ENCODE measurements around the gene CASR.
A peak's percentile ranks its signal among the peaks of the same experiment; 100 is the strongest.

CASR gene

DNA sequence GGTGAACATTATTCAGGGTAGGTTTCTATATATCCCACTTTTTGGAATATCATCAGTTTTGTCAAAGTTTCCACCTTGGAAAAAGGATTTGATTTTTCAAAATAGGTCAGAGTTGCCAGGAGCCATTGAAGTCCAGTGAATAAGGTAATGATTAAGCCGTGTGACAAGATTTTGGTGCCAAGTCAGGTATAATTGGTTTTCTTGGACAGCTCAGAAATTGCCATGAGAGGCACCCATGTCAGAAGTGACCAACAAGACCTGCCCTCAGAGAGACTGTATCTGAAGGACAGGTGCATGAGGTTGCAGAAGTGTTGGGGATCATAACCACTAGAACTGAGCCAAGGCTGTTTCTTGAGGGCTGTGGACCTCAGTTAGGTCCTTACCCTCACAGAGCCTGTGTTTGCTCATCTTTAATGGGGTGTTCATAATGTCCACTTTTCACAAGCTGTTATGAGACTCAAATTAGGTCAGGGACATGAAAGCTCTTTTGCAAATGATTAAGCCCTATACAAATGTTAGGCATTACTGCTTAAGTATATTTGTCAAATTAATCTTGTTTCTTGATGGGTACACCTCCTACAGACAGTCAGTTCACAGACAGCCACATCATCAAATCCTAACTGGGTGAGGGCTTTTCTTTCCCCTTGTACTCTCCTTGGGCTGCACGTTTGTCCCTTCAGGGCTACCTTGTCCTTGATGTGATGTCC, 32.3 kb downstream of the CASR start:
- DNase-seq: no peak

DNA sequence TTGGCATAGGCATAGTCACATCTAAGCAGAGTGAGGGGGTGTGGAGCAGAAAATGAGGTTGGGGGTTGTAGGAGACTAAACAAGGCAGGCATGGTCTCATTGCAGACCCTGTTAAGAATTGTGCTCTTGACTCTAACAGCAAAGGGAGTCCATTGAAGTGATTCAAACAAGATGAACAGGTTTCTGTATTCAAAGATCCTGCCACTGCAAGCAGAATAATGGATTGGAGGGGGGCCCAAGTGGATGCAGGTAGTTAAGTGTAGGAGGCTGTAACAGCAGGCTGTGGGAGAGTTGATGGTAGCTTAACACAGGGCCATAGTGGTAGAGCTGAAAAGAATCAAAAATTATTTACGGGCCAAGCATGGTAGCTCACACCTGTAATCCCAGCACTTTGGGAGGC, 34.4 kb downstream of the CASR start:
- no peak for DNase-seq

DNA sequence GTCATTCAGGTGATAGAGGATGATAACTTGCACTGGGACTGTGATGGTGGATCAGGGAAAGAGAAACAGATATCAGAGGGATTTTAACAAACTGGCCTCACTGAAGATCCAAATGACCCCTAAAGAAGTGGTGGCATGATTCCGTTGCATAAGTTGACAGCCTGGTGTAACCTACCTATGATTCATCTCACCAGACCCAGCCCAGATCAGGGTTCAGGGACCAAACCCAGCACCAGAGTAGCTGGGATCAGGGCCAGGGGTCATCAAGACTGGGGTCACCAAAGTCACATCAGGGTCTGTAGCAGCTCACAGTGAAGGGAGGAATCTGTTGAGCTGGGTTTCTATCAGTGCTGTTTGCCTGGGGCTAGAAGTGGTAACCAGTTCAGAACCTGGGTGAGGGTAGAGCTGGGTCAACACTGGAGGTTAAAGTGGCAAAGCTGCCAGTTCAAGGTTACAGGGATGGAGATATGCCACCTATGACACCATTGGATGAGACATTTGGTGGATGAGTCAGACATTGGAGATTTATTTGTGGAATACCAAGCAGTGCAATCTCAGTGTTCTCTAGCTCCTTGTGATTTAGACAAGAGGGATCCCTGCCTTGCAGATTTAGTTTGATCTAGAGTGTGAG, 35.9 kb downstream of the CASR start:
- no peak for DNase-seq

DNA sequence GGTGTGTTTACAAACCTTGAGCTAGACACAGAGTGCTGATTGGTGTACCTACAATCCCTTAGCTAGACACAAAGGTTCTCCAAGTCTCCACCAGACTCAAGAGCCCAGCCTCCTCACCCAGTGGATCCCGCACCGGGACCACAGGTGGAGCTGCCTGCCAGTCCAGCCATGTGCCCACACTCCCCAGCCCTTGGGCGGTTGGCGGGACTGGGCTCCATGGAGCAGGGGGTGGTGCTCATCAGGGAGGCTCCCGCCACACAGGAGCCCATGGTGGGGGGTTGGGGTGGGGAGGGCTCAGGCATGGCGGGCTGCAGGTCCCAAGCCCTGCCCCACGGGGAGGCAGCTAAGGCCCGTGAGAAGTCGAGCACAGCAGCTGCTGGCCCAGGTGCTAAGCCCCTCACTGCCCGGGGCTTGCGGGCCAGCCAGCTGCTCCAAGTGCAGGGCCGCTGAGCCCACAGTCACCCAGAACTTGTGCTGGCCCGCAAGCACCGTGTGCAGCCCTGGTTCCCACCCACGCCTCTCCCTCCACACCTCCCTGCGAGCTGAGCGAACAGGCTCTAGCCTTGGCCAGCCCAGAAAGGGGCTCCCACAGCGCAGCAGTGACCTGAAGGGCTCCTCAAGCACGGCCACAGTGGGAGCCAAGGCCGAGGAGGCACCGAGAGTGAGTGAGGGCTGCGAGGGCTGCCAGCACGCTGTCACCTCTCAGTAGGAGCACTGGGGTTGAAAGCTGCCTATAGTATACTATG, 43.7 kb downstream of the CASR start:
- no peak for DNase-seq

DNA sequence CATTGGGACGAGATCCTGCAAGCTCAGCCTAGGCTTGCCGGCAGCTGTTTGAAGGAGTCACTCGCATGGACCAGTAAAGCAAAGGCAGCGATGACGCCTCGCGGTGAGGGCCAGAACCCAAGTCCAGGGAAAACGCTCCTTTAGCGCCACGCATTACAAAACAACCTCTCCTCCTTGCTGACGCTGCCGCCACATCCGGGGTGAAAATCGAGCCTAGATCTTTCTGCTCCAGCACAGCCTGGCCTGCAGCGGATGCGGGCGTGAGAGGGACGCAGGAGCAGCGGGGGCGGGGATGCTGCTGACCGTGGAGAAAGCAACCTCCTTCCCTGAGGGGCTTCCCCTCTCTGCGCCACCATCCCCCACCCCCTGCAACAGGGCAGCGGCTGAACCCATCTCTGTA, 46.7 kb downstream of the CASR start:
- DNase-seq: no peak

DNA sequence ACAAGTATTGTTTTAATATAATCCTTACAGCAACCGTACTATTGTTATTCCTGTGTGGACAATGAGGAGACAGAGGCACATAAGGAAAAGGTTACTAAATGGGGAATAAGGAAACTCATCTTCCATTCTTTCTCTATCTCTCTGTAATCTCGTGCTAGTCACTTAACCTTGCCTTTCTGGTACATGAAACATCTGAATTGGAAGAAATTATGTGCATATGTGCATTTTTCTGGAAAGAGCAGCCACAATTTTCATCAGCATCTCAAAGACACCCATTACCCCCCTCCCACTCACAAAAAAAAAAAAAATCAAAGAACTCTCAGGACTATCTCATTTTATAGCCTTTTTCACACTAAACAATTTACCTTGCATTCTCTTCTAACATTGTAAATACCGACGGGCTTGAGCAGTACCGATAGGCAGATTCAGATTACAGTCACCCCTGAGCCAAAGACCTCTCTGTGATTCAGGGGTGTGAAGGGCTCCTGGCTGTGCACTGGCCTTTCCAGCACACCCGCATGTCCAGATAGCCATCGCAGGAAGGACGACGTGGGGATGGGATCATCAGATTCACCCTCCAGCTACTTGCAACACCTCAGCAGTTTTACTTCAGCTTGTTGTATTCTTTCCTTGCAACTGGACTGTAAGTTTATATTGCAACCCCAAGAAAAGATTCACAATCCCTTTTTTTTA, 48.1 kb downstream of the CASR start:
- DNase-seq: no peak

DNA sequence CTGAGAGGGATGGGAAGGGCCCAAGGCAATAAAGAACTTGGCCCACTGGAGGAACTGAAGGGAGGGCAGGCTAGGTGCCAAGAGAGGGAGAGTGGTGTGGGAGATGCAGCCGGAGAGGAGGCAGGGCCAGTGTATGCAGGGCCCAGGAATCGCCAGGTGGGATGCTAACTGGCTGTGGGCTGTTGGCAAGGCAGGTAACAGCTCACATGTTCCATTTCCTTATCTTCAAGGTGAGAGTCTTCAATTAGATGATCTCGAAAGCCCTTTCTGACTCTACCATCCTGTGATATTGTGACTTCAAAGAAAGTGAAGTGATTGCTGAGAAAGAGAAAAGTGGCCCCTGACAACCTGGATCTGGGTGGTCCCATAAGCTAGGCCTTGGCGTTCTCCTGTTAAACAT, 49.0 kb downstream of the CASR start:
- DNase-seq: no peak

DNA sequence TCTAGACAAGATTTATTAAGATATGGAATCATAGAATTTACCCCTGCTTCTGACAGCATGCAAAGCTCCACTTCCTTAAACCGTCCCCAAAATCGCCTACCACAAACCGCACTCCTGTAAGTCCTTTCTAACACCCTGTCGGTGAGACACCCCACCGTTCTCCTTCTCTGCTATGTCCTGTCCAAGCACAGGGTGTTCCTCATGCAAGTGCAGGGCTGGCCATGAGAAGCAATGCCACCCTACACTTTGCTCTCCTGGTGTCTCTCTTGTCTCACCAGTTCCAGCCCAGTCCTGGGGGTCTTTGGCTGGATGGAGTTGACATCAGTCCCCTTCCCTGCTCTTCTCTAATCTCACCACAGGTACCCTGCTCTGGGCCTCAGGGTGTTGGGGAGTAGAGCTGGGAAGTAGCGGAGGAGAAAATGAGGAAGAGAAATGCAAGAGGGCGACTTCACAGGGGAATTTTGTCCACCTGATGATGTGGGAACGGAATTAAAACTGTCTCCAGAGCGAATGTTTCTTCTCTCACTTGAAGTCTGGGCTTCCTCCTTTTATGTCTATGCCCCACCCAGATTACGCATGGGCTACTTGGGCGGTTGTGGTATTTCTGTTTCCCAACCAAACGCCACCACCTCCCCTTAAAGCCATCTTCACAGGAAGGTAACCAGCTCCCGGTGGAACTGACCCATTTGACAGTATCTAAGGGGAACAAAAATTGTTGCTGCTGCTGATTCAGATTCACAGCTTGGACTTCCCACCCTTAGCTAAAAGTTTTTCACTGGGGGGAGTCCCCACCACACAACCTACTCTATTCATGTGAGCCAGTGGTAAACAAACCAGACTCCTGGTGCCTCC, 49.9 kb downstream of the CASR start:
- DNase-seq: peak; percentile 44 to 77

DNA sequence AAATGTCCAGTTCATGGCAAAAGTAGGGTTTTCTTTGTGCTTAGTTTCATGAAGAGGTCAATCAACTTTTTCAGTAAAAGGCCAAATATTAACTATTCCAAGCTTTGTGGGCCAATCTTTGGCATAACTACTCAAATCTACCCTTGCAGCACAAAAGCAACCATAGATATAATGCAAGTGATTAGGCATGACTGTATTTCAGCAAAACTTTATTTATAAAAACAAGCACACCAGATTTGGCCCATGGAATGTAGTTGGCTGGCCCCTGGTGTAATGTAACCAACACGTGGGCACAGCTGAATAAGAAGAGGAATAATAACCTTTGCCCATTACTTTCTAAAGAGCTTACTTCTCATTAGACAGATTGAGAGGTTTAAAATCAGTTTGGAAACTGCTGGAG, 50.6 kb downstream of the CASR start:
- no peak for DNase-seq

DNA sequence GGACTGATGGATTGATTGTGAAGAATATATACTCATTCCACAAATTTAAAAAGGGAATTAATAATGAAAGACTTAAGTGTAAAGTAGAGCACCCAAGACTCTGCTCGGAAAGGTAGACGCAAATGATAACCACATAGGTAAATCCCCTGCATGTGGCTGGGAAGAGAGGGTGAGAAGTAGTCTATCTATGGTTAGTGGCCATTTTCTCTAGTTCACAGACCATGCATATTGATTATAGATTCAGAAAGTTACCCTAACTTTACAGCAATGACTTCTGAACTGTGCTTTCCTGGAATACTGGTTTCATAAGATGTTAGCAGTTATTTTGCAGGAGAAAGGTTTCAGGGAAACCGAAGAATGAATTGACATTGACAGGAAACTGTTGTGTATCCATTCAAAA, 51.7 kb downstream of the CASR start:
- DNase-seq: no peak

DNA sequence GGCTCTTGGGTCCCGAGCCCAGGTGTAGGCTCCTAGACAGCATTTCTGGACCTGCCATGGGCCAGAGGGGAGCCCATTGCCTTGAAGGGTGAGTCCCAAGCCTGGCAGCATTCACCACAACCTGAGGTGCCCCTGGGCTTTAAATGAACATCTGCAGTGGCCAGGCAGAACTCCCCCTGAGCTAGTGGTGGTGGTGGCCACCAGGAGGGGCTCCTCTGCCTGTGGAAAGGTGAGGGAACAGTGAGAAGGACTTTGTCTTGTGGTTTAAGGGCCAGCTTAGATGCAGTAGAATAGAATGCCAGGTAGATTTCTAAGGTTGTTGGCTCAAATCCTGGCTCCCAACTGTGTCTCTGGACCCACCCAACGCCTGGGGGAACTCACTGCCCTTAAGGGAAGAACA, 55.6 kb downstream of the CASR start:
- no peak for DNase-seq

DNA sequence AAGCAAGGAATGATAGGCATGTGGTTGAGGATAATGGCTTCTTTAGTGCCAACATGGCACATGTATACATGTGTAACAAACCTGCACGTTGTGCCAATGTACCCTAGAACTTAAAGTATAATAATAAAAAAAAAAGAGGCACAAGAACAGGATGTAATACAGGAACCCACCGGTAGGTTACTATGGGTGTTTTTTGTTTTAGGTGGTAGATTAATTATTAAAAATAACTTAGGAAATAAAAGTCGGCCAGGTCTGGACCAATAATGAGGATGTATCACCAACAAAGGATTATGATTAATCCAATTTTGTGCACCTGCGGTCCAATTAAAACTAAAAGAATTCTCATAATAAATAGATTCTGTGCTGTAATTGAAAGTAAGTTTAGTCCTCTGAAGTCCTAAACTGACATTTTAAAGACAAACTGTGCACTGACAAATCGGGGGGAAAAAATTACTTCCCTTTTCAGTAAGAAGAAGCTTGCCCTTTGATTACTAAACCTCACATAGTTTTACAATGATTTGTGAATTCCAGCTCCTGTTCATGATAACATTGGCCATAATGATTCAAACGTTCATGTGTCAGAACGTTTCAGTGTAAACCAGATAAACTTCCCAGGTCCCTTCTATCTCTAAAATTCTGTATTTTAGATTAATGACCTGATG, 62.2 kb downstream of the CASR start:
- no peak for DNase-seq

DNA sequence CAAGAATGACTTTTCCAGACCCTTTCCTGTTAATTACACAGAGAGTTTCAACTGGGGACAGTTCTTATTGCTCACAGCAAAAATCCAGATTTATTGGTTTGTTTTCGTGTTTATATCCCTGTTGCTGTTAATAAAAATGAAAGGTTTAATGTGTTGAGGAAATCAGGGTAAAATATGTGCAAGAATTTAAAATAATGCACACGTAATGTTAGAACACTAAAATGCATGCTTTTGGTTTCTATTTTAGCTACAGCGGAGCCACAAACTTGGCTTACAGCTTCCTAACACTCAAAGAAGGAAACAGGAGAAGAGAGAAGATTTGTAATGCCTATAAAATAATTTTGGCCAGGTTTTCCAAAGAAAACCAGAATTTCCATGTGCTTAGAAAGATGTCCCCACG, 62.7 kb downstream of the CASR start:
- DNase-seq: no peak

DNA sequence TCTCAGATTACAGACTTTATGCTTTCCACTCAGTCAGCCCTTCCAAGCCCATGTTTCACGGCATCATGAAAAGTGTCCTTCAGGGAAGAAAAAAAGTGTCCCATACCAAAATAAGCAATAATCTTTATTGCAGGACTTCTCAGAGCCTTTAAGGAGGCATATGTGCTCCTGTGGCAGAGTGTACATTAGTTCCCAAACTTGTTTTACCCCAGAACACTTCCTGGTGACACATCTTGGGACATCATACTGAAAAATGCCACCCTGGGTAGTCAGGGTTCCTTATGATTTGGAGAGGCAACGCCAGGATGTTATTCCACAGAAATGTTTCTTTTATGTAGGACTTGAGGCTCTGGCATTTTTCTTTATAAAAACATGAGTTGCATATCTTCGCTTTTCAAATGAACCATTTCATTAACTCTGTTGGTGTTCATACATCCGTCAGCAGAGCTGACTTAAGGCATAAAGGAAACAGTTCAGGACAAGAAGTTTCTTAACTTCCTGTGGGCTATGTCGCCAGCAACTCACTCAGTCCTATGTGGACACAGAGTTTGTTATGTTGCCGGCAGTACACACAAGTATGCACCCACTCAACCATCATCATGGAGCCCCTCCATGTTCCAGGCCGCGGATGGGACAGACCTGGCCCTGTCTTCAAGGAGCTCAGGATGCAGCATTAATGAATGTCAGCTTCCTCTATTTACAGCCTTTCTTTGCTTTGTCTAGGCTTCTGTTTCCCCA, 63.8 kb downstream of the CASR start:
- DNase-seq: peak in 1 of 2 donors; percentile 18

DNA sequence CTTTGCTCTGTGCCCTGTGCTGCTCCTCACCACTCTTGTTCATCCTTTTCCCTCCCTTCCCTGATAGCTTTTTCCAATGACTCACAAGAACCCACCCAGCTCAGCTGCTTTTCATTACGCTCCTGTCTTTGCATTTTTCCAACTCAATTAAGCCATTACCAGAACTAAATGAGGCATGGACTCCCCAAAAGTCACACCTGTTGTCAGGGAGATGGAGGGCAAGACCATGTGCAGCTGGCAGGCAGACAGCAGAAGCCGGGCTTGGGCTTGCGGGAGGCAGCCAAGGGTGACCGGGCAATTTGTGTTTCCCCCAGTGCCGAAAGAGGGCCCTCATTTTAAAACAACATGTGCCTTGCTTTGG, 64.3 kb downstream of the CASR start:
- peak in 1 of 2 donors; percentile 16 for DNase-seq

DNA sequence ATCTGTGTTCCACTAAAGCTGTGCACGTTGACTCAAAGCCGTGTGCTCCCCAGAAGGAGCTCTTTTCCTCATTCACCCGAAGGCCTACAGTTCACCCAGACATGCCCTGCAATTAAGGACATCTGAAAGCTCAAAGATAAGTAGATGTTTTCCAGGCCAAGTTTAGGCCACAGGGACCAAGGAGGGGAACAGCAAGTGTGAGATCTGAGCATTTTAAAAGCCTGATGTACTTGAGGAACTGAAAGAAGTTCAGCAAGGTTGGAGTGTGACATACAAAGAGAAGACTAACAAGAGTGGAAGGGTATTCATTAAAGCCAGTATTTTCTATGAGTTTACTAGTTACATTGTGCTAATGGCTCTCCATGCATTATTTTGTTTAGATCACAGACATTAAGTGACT, 68.0 kb downstream of the CASR start:
- DNase-seq: no peak

DNA sequence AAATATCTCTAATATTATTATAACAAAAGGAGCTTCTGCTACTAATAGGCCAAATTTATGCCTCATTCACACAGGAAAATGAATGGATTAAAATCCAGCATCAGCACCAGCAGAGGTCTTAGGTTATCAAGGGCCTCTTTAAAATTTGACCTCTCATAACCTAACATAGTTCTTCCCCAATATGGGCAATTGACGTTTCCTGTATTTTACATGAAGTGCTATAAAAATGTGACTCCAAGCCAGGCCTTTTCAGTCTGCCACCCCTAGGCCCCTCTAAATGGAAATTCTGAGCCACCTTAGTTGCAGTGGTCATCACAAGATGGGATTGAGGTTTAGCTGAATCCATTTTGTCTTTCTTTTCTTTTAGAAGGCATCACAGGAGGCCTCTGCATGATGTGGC, 70.1 kb downstream of the CASR start:
- no peak for DNase-seq

DNA sequence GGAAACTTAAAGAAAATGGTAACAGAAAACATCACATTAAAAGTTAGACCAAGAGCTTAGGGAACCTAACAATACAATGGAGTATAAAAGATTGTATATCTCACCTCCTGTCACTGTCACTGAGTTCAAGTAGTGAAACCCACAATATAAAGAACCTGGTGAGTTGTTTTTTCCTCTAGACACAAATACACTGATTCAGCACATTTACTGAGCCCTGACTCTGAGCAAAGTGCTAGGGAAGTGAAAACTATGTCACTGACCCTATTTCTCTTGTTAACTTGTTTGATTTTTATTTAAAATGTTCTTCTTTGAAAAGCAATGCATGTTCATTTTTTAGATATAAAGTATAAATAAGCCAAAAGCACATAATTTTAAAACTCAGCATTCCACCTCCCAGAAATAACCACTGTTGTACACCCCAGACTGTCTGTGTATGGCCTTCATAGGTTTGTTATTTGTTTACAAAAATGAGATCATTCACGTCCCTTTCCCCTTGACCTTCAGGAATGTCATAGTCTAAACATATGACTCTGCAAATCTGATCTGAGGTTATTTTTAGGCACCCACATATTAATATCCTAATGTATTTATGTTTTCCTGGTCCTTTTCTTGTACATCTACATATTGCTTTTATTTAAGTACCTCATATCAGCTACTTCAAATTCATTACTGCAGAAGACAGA, 72.4 kb downstream of the CASR start:
- no peak for DNase-seq

DNA sequence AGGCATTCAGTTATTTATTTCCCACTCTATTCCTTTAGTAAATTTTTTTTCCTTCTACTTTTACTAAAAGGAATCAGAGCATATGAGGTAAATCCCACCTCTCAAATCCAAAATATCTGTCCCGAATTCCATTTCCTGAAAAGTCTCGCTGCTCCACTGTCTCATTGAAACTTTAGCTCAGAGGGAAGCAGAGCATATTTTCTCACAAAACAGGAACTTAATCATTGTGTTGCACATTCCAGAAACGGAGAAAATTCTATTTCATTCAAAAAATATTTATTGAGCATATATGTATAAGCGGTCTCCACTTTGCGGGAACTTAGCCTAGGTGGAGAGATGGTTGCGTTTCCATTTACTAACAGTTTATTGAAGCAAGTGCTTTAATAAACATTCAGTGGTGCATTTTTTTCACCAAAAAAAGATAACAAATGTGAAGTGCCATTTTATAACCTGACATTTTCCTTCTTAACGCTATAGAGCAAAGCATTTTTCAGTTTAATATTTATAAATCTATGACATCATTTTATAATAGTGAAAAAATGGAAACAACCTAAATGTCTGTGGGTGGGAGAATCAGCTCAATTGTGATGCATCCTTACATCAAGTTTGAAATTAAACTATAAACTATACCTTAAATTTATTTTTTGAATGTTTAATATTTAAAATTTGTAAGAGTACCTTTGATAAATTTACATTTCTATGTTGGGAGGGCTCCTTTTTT, 74.3 kb downstream of the CASR start:
- DNase-seq: no peak

DNA sequence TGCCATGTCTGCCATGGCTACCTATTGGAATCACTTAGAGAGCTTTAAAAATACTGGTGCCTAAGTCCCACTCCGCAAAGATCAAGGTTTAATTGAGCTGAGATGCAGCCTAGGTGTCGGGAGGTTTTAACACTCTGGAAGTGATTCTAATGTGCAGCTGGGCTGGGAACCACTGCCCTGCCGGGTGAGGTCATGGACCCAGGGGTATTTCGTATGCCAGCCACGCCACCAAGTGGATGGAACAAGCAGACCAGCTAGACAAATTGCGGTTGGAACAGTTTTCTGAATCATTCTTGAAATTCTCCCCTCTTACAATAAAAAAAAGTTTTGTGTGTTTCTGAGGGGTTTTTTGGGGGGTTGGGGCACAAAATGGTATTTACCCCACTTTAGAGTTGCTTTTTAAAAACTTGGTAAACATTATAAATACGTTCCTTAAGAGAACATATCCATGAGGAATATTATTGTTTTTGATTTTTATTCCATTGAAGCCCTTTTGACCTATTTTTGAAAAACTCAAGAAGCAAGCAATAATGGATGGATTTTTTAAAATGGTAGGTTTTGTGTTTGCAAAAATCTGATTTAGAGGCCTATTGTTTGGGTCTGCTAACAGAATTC, 75.4 kb downstream of the CASR start:
- peak; percentile 46 to 66 for DNase-seq

Measured in CD4-positive, alpha-beta T cell treated with Interleukin-4 for 1 hour (primary cell).